ENCODE data around the gene CDCA7L. TPM values are rescaled to one million over a fixed set of nuclear protein-coding genes. Genes with fewer than 3 reads are reported as not detected.

CDCA7L gene
- total and polyA plus RNA-seq, 2 of the 13 experiments (the other 11 are each of a cell fraction or from before 2014, with no cell fraction given), result 2.7 to 4.2 TPM

DNA sequence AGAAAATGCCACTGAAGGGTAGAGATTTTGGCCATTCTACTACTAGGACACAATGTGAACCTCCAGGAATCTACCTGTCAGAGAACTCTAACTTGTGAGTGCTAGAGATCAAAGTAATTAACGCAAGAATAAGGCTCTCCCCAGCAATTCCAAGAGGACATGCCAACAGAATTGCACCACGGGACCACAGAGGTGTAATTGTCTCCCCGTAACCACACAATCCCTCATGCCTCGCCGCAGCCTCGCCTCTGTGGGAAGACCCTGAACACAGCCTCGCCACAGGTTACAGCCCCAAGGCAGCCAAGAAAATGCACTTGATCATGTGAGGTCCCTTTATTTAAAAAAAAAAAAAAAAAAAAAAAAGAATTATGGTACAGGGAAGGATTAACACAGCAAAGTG, 29.5 kb downstream of the CDCA7L start:
- in situ Hi-C loops (cut with HindIII; ENCODE audit: extremely low pct_ligation_motif_present, low pct_unique_long_range_greater_than_20kb) (no loop called here), intact Hi-C loops (cut with micrococcal nuclease; ENCODE audit: unreplicated experiment) (no loop called here)
- H3K79me2 ChIP-seq (ENCODE audit: insufficient read depth, low read length), result no peaks in the 10 kb centered on the region
- 0 out of 5 replicates have a peak, but pooled peaks cover 0 to 2% of the 10 kb centered on the region in 2 experiments for H3K27me3 ChIP-seq (ENCODE audit: control insufficient read depth in 1 of 2, insufficient read depth in 2 of 2, low read length in 2 of 2)
- no TSS peak for BruUV-seq (replicated peaks)
- H3K9me3 ChIP-seq (ENCODE audit: low read length), result no peaks in the 10 kb centered on the region
- TF ChIP-seq ZNF256 (CRISPR knock-in tag; conservative IDR thresholded peaks at IDR 0.05), result no peak
- TF ChIP-seq, protein P1, sequence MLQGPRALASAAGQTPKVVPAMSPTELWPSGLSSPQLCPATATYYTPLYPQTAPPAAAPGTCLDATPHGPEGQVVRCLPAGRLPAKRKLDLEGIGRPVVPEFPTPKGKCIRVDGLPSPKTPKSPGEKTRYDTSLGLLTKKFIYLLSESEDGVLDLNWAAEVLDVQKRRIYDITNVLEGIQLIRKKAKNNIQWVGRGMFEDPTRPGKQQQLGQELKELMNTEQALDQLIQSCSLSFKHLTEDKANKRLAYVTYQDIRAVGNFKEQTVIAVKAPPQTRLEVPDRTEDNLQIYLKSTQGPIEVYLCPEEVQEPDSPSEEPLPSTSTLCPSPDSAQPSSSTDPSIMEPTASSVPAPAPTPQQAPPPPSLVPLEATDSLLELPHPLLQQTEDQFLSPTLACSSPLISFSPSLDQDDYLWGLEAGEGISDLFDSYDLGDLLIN (CRISPR knock-in tag; IDR thresholded peaks at IDR 0.05; ENCODE audit: borderline replicate concordance), result no peak
- no peak for TF ChIP-seq TGIF2 (CRISPR knock-in tag; IDR thresholded peaks at IDR 0.05)
- TF ChIP-seq ZFP41 (CRISPR knock-in tag; IDR thresholded peaks at IDR 0.05; ENCODE audit: borderline replicate concordance), result no peak
- no peak for TF ChIP-seq GZF1 (CRISPR knock-in tag; IDR thresholded peaks at IDR 0.05)
- no peak for TF ChIP-seq NBN (conservative IDR thresholded peaks at IDR 0.05)
- TF ChIP-seq, protein P2, sequence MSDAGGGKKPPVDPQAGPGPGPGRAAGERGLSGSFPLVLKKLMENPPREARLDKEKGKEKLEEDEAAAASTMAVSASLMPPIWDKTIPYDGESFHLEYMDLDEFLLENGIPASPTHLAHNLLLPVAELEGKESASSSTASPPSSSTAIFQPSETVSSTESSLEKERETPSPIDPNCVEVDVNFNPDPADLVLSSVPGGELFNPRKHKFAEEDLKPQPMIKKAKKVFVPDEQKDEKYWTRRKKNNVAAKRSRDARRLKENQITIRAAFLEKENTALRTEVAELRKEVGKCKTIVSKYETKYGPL (CRISPR knock-in tag; IDR thresholded peaks at IDR 0.05), result no peak
- no peaks in the 10 kb centered on the region for H3K36me3 ChIP-seq (replicated peaks in 1 of 2; ENCODE audit: control insufficient read depth in 1 of 2, insufficient read depth in 2 of 2, low read length in 2 of 2)
- no peak overlapping the region for H3K4me3 ChIP-seq (replicated peaks in 1 of 3; ENCODE audit: insufficient read depth in 1 of 3, low read depth in 2 of 3, low read length in 3 of 3)
- no peak for DNase-seq (ENCODE audit: low spot score)
- ChIA-PET CTCF (ENCODE audit: low intra/inter-chr PET ratio, low total read pairs) (no interaction called here), POLR2A (no interaction called here)
- H4K20me1 ChIP-seq (ENCODE audit: insufficient read depth, low read length), result no peaks in the 10 kb centered on the region
- H3K9ac ChIP-seq (ENCODE audit: insufficient read depth, low read depth, low read length), result no peak overlapping the region
- no peaks in the 10 kb centered on the region for H3K4me1 ChIP-seq (ENCODE audit: insufficient read depth, low read length)
- WGBS (ENCODE audit: low lambda C conversion rate), result 46% methylated on average over 7 of the region's 7 CpGs
- no peak overlapping the region for H3K4me2 ChIP-seq (ENCODE audit: low read depth, low read length)
- H3K27ac ChIP-seq (ENCODE audit: extremely low read length, insufficient read depth, low read length), result no peak overlapping the region
- no peak for FAIRE-seq
- ATAC-seq, result no peak
- no peak overlapping the region for H2AFZ ChIP-seq (ENCODE audit: low read length)

DNA sequence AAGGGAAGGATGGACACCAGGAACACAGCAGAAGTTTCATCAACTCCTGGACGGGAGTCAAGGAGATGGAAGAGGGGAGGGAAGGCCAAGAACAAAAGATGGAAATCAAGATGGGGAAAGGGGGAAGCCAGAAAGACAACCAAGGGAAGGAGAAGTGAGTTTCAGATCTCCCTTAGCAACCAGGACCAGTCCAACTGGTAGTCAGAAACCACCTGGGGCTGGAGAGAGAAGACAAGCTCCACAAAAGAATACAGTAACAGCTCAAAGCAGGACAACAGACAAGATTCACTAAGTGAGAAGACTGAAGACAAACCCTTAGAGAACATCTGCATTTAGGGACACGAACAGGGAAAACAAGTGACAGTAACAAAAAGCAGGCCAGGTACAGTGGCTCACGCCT, 30.6 kb downstream of the CDCA7L start:
- ATAC-seq (no peak), FAIRE-seq (no peak), DNase-seq (ENCODE audit: low spot score) (no peak)
- Histone ChIP-seq H3K4me2 (ENCODE audit: low read depth, low read length) (no peak overlapping the region), H3K4me3 (replicated peaks in 1 of 3; ENCODE audit: insufficient read depth in 1 of 3, low read depth in 2 of 3, low read length in 3 of 3) (no peak overlapping the region), H2AFZ (ENCODE audit: low read length) (no peak overlapping the region), H4K20me1 (ENCODE audit: insufficient read depth, low read length) (no peaks in the 10 kb centered on the region), H3K27ac (ENCODE audit: extremely low read length, insufficient read depth, low read length) (no peak overlapping the region), H3K9me3 (ENCODE audit: low read length) (no peaks in the 10 kb centered on the region), H3K27me3 (ENCODE audit: control insufficient read depth in 1 of 2, insufficient read depth in 2 of 2, low read length in 2 of 2) (0 out of 5 replicates have a peak, but pooled peaks cover 0 to 2% of the 10 kb centered on the region in 2 experiments), H3K9ac (ENCODE audit: insufficient read depth, low read depth, low read length) (no peak overlapping the region), H3K36me3 (replicated peaks in 1 of 2; ENCODE audit: control insufficient read depth in 1 of 2, insufficient read depth in 2 of 2, low read length in 2 of 2) (no peaks in the 10 kb centered on the region), H3K79me2 (ENCODE audit: insufficient read depth, low read length) (no peaks in the 10 kb centered on the region), H3K4me1 (ENCODE audit: insufficient read depth, low read length) (no peaks in the 10 kb centered on the region)
- intact Hi-C loops (cut with micrococcal nuclease; ENCODE audit: unreplicated experiment) (no loop called here), in situ Hi-C loops (cut with HindIII; ENCODE audit: extremely low pct_ligation_motif_present, low pct_unique_long_range_greater_than_20kb) (no loop called here)
- WGBS (ENCODE audit: low lambda C conversion rate), result 9% methylated on average over 3 of the region's 3 CpGs
- ChIA-PET POLR2A (no interaction called here), CTCF (ENCODE audit: low intra/inter-chr PET ratio, low total read pairs) (no interaction called here)
- no TSS peak for BruUV-seq (replicated peaks)
- no peak for TF ChIP-seq ZNF766 (CRISPR knock-in tag; IDR thresholded peaks at IDR 0.05; ENCODE audit: borderline replicate concordance)
- no peak for TF ChIP-seq JUN (CRISPR knock-in tag; IDR thresholded peaks at IDR 0.05)
- no peak for TF ChIP-seq NR1H2 (CRISPR knock-in tag; IDR thresholded peaks at IDR 0.05; ENCODE audit: borderline replicate concordance, low read depth)
- TF ChIP-seq ZNF256 (CRISPR knock-in tag; conservative IDR thresholded peaks at IDR 0.05), result no peak
- no peak for TF ChIP-seq PCBP2 (optimal IDR thresholded peaks at IDR 0.05; ENCODE audit: low read depth, low read length, poor library complexity, severe bottlenecking)
- no peak for TF ChIP-seq ONECUT2 (CRISPR knock-in tag; IDR thresholded peaks at IDR 0.05)
- TF ChIP-seq SYNCRIP (IDR thresholded peaks at IDR 0.05; ENCODE audit: insufficient read depth, low read depth, low read length), result no peak
- TF ChIP-seq, protein P3, sequence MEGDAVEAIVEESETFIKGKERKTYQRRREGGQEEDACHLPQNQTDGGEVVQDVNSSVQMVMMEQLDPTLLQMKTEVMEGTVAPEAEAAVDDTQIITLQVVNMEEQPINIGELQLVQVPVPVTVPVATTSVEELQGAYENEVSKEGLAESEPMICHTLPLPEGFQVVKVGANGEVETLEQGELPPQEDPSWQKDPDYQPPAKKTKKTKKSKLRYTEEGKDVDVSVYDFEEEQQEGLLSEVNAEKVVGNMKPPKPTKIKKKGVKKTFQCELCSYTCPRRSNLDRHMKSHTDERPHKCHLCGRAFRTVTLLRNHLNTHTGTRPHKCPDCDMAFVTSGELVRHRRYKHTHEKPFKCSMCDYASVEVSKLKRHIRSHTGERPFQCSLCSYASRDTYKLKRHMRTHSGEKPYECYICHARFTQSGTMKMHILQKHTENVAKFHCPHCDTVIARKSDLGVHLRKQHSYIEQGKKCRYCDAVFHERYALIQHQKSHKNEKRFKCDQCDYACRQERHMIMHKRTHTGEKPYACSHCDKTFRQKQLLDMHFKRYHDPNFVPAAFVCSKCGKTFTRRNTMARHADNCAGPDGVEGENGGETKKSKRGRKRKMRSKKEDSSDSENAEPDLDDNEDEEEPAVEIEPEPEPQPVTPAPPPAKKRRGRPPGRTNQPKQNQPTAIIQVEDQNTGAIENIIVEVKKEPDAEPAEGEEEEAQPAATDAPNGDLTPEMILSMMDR (CRISPR knock-in tag; IDR thresholded peaks at IDR 0.05), result no peak
